ENCODE data around the gene EYS. TPM values are rescaled to one million over a fixed set of nuclear protein-coding genes. Genes with fewer than 3 reads are reported as not detected.

EYS gene
- total RNA-seq, 1 experiment from 2014 or later = not detected

DNA sequence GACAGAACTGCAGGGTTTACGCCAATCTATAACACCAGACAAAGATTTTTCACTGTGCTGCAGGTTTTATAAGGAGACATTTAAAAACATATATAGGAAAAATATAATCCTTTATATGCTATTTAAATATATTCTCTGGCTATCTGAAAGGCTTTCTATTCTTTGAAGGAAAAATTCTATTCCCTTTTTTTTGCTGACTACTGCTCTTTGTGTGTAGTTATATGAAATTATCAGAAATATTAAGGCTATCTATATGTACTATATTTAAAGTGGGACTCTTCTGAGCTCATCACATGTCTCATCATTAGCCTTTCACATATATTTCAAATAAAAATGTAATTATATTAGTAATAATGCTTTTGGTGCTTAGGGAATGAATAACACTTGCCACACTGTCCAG is 930.7 kb downstream of the EYS start:
- H3K36me3 Mint-ChIP-seq (ENCODE audit: insufficient read depth in 1 of 3, low read depth in 3 of 3) = peaks cover 0 to 13% (median 2%) of the 10 kb centered on the region in 3 experiments; a peak in 3 of 7 replicates
- peaks cover 3% of the 10 kb centered on the region; the same call in 1 of the 2 replicates for H3K4me1 ChIP-seq (ENCODE audit: insufficient read depth, low read length)
- H4K5ac ChIP-seq (ENCODE audit: insufficient read length, low read depth, low read length) = no peak overlapping the region
- H3K14ac ChIP-seq (ENCODE audit: insufficient read depth, low read length) = no peak overlapping the region
- no peaks in the 10 kb centered on the region for H3K27me3 ChIP-seq (ENCODE audit: insufficient read depth, low read length)
- H3K79me1 ChIP-seq (ENCODE audit: insufficient read depth, low read depth, low read length, poor library complexity, severe bottlenecking) = no peaks in the 10 kb centered on the region
- H2BK15ac ChIP-seq (ENCODE audit: low read depth, low read length) = no peak overlapping the region
- no peaks in the 10 kb centered on the region for H4K20me1 ChIP-seq (ENCODE audit: control insufficient read depth, insufficient read depth, insufficient read length)
- no peak overlapping the region for H3K23ac ChIP-seq (ENCODE audit: insufficient read length, low read depth, low read length)
- H2BK20ac ChIP-seq (ENCODE audit: low read depth, low read length, poor library complexity, severe bottlenecking) = no peak overlapping the region
- H3K4ac ChIP-seq (ENCODE audit: low read depth, low read length) = no peak overlapping the region
- H2AK5ac ChIP-seq (ENCODE audit: insufficient read length, low read length) = no peak overlapping the region
- no peak overlapping the region for H3K56ac ChIP-seq (ENCODE audit: insufficient read length, low read depth, low read length)
- no peak overlapping the region for H2AFZ ChIP-seq (ENCODE audit: low read length)
- H4K91ac ChIP-seq (ENCODE audit: insufficient read length, low read depth, low read length) = no peak overlapping the region
- WGBS (ENCODE audit: extremely low coverage, insufficient read length, low lambda C conversion rate) = no CpG with 5 or more reads among the region's 1 CpG
- H3K27ac Mint-ChIP-seq = no peak overlapping the region
- H2BK120ac ChIP-seq (ENCODE audit: low read depth, low read length, poor library complexity, severe bottlenecking) = no peak overlapping the region
- H2BK5ac ChIP-seq (ENCODE audit: insufficient read length, low read length) = no peak overlapping the region
- 0 out of 4 replicates have a peak, but pooled peaks cover 0 to 2% of the 10 kb centered on the region in 2 experiments for H3K4me1 Mint-ChIP-seq
- no peak overlapping the region for H3K4me2 ChIP-seq (ENCODE audit: insufficient read depth, insufficient read length, low read length)
- H3K27ac ChIP-seq (ENCODE audit: insufficient read length, low read depth, low read length) = no peak overlapping the region
- no peak overlapping the region for H3T11ph ChIP-seq (ENCODE audit: low read length)
- H3K9ac ChIP-seq (ENCODE audit: extremely low read depth, insufficient read length, low read length) = no peak overlapping the region
- H4K8ac ChIP-seq (replicated peaks; ENCODE audit: insufficient read length, low read depth, low read length) = no peak overlapping the region
- H3K4me3 Mint-ChIP-seq = no peak overlapping the region
- H3K23me2 ChIP-seq (ENCODE audit: insufficient read length, low read depth, low read length, poor library complexity, severe bottlenecking) = no peaks in the 10 kb centered on the region
- no peak overlapping the region for H3K18ac ChIP-seq (ENCODE audit: insufficient read length, low read depth, low read length)
- no peak overlapping the region for H2BK12ac ChIP-seq (ENCODE audit: insufficient read length, low read depth, low read length)
- no peaks in the 10 kb centered on the region for H3K79me2 ChIP-seq (ENCODE audit: insufficient read depth, low read length)
- no peak for DNase-seq
- H3K27me3 Mint-ChIP-seq (ENCODE audit: low read depth) = no peaks in the 10 kb centered on the region
- peaks cover 9 to 14% of the 10 kb centered on the region in 2 experiments for H3K9me3 Mint-ChIP-seq
- no peaks in the 10 kb centered on the region for H3K9me3 ChIP-seq (ENCODE audit: control insufficient read depth, low read depth, low read length)
- TF ChIP-seq, protein P1, sequence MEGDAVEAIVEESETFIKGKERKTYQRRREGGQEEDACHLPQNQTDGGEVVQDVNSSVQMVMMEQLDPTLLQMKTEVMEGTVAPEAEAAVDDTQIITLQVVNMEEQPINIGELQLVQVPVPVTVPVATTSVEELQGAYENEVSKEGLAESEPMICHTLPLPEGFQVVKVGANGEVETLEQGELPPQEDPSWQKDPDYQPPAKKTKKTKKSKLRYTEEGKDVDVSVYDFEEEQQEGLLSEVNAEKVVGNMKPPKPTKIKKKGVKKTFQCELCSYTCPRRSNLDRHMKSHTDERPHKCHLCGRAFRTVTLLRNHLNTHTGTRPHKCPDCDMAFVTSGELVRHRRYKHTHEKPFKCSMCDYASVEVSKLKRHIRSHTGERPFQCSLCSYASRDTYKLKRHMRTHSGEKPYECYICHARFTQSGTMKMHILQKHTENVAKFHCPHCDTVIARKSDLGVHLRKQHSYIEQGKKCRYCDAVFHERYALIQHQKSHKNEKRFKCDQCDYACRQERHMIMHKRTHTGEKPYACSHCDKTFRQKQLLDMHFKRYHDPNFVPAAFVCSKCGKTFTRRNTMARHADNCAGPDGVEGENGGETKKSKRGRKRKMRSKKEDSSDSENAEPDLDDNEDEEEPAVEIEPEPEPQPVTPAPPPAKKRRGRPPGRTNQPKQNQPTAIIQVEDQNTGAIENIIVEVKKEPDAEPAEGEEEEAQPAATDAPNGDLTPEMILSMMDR (conservative IDR thresholded peaks at IDR 0.05) = no peak
